ENCODE results near the gene ABHD12B.

DNA sequence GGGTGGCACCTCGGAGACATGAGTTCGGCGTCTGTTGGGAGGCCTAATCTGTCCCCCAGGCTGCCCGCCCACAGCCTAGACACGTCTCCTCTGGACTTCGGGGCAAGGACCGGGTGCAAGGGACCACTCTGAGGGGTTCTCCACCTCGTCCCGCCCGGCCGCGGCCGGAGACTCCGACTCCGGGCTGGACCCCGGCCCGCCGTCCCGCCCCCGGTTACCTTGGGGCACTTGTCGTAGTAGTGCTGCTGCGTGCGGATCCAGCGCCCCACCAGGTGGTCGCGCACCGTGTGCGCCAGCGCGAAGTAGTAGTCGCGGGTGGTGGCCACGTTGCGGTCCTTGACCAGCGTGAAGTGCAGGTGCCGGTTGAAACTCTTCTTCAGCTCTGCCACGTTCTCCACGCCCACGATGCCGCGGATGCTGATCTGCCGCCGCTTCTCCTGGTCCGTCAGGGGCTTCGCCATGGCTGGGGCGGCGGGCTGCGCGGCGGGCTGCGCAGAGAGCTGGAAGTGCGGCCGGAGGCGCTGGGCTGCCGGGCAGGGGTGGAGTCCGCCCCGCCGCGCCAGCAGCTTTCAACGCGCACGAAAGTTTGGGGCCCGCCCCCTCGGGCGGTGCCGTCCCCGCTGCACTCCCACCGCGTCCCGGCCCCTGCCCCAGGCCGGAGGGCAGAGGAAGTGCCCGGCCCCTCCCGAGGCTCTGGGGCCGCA, 72.2 kb downstream of the ABHD12B start, which contains the start of gene PYGL:
- TF ChIP-seq EZH2 (IDR thresholded peaks at IDR 0.05): no peak
- no peak; the same call in 1 of the 2 replicates for TF ChIP-seq POLR2AphosphoS5 (IDR thresholded peaks at IDR 0.05; ENCODE audit: borderline replicate concordance, low read depth, low read length)
- TF ChIP-seq FOXP2 (optimal IDR thresholded peaks at IDR 0.05; ENCODE audit: control extremely low read depth, extremely low read length, insufficient read depth): no peak

Data from SK-N-MC (cell line).